ENCODE results near the gene ATG9B. TPM values are rescaled to one million over a fixed set of nuclear protein-coding genes. Genes with fewer than 3 reads are reported as not detected.

ATG9B gene
- total and polyA plus RNA-seq, 2 experiments from 2014 or later = 0.80 to 2.4 TPM

DNA sequence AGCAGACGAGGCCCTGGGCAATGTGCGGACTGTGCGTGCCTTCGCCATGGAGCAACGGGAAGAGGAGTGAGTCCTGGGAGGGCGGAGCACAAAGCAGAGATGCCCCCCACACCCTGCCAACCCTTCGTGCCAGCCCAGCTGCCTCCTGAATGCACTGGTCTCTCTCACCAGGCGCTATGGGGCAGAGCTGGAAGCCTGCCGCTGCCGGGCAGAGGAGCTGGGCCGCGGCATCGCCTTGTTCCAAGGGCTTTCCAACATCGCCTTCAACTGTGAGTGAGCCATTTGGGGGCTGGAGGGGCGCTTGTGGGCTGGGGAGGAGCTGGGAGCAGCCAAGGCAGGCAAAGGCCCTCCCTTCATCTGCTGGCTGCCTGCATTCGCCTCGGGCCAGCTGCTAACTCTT, 11.6 kb upstream of the ATG9B start:
- TF ChIP-seq CTCF (IDR thresholded peaks at IDR 0.05; ENCODE audit: poor library complexity) = no peak
- no peak for TF ChIP-seq EZH2phosphoT487 (IDR thresholded peaks at IDR 0.05; ENCODE audit: low read depth, severe bottlenecking, unreplicated experiment)
- no peak for TF ChIP-seq EZH2 (IDR thresholded peaks at IDR 0.05; ENCODE audit: borderline replicate concordance)

GRCh38 chr7:151035026-151035717, 10.9 kb upstream of the ATG9B start:
- H3K4me3 ChIP-seq = no peak overlapping the region
- no peaks in the 10 kb centered on the region for H3K9me3 ChIP-seq (ENCODE audit: low read depth)
- peaks cover 16% of the 10 kb centered on the region for H3K4me1 ChIP-seq (ENCODE audit: insufficient read depth)
- H3K4me2 ChIP-seq = no peak overlapping the region
- no peak overlapping the region for H2AFZ ChIP-seq
- no peak overlapping the region for H3K27ac ChIP-seq
- H3K9me2 ChIP-seq (replicated peaks; ENCODE audit: insufficient read depth) = no peaks in the 10 kb centered on the region
- H3K79me2 ChIP-seq = peaks cover under 1% of the 10 kb centered on the region
- no peaks in the 10 kb centered on the region for H3K36me3 ChIP-seq (replicated peaks; ENCODE audit: insufficient read depth, low read depth)
- TF ChIP-seq EZH2 (IDR thresholded peaks at IDR 0.05; ENCODE audit: borderline replicate concordance) = no peak
- no peak for TF ChIP-seq CTCF (IDR thresholded peaks at IDR 0.05; ENCODE audit: poor library complexity)
- no peak for TF ChIP-seq EZH2phosphoT487 (IDR thresholded peaks at IDR 0.05; ENCODE audit: low read depth, severe bottlenecking, unreplicated experiment)
- no peaks in the 10 kb centered on the region for H4K20me1 ChIP-seq (ENCODE audit: insufficient read depth, poor library complexity, severe bottlenecking)
- no peaks in the 10 kb centered on the region for H3K27me3 ChIP-seq
- DNase-seq (ENCODE audit: low spot score) = no peak
- 93% methylated on average over 21 of the region's 21 CpGs for WGBS (ENCODE audit: low lambda C conversion rate, missing lambda C conversion rate)

More for the DNA sequence above, 11.6 kb upstream of the ATG9B start:
- DNase-seq (ENCODE audit: low spot score) = no peak
- Histone ChIP-seq H3K4me2 (no peak overlapping the region), H3K79me2 (no peaks in the 10 kb centered on the region), H3K4me3 (no peak overlapping the region), H3K9me3 (ENCODE audit: low read depth) (no peaks in the 10 kb centered on the region), H3K9me2 (replicated peaks; ENCODE audit: insufficient read depth) (no peaks in the 10 kb centered on the region), H3K27me3 (no peaks in the 10 kb centered on the region), H3K4me1 (ENCODE audit: insufficient read depth) (peaks cover 16% of the 10 kb centered on the region), H4K20me1 (ENCODE audit: insufficient read depth, poor library complexity, severe bottlenecking) (no peaks in the 10 kb centered on the region), H2AFZ (no peak overlapping the region), H3K27ac (no peak overlapping the region), H3K36me3 (replicated peaks; ENCODE audit: insufficient read depth, low read depth) (no peaks in the 10 kb centered on the region)
- 93% methylated on average over 17 of the region's 17 CpGs for WGBS (ENCODE audit: low lambda C conversion rate, missing lambda C conversion rate)

DNA sequence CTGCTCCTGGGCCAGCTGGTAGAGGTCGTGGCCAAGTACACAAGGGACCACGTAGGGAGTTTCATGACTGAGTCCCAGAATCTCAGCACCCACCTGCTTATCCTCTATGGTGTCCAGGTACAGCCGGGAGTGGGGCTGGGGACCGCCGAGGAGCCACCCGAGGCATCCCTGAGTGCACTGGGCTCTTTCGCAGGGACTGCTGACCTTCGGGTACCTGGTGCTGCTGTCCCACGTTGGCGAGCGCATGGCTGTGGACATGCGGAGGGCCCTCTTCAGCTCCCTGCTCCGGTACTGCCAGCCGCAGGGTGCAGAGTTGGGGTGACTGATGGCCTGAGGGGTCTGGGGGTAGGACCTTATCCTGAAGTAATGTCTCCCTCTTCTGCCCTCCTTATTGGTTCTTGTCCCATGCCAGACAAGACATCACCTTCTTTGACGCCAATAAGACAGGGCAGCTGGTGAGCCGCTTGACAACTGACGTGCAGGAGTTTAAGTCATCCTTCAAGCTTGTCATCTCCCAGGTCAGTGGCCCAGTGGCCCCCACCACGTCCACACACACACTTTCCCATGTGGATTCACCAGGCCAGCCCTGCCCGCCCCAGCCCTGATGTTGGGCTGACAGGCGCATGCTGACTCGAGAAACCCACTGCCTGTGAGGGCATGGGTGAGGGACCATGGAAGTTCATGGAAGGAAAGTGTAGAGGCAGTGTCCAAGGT, 10.2 kb upstream of the ATG9B start:
- DNase-seq (ENCODE audit: low spot score) = no peak
- Histone ChIP-seq H2AFZ (no peak overlapping the region), H3K4me3 (no peak overlapping the region), H3K9me2 (replicated peaks; ENCODE audit: insufficient read depth) (no peaks in the 10 kb centered on the region), H3K9me3 (ENCODE audit: low read depth) (no peaks in the 10 kb centered on the region), H4K20me1 (ENCODE audit: insufficient read depth, poor library complexity, severe bottlenecking) (no peaks in the 10 kb centered on the region), H3K27ac (no peak overlapping the region), H3K4me1 (ENCODE audit: insufficient read depth) (peaks cover 10% of the 10 kb centered on the region), H3K36me3 (replicated peaks; ENCODE audit: insufficient read depth, low read depth) (no peaks in the 10 kb centered on the region), H3K79me2 (peaks cover 7% of the 10 kb centered on the region), H3K4me2 (no peak overlapping the region), H3K27me3 (no peaks in the 10 kb centered on the region)
- 97% methylated on average over 21 of the region's 21 CpGs for WGBS (ENCODE audit: low lambda C conversion rate, missing lambda C conversion rate)
- no peak for TF ChIP-seq EZH2 (IDR thresholded peaks at IDR 0.05; ENCODE audit: borderline replicate concordance)
- no peak for TF ChIP-seq CTCF (IDR thresholded peaks at IDR 0.05; ENCODE audit: poor library complexity)
- no peak for TF ChIP-seq EZH2phosphoT487 (IDR thresholded peaks at IDR 0.05; ENCODE audit: low read depth, severe bottlenecking, unreplicated experiment)
